ENCODE data around the gene CLDND1. TPM values are rescaled to one million over a fixed set of nuclear protein-coding genes. Genes with fewer than 3 reads are reported as not detected.

The CLDND1 gene
- total and polyA plus RNA-seq, 5 experiments from 2014 or later, result 41.9 to 176 (median 78.4) TPM

GRCh38 chr3:98548544-98548943 is 25.8 kb upstream of the CLDND1 start:
- H3K4me3 Mint-ChIP-seq, result no peak overlapping the region
- DNase-seq, result no peak
- no peaks in the 10 kb centered on the region for H3K36me3 Mint-ChIP-seq
- H3K9me3 Mint-ChIP-seq, result no peaks in the 10 kb centered on the region
- POLR2A ChIA-PET, result no interaction called here
- H3K27ac Mint-ChIP-seq, result no peak overlapping the region
- no peak for ATAC-seq
- H3K4me1 Mint-ChIP-seq, result peaks cover 0 to 26% (median 4%) of the 10 kb centered on the region in 4 donors
- H3K27me3 Mint-ChIP-seq, result no peaks in the 10 kb centered on the region

- H3K36me3 Mint-ChIP-seq, result no peaks in the 10 kb centered on the region
- H3K4me1 Mint-ChIP-seq, result peaks cover 0 to 9% (median 3%) of the 10 kb centered on the region in 4 donors
- H3K9me3 Mint-ChIP-seq, result no peaks in the 10 kb centered on the region
- no peak for ATAC-seq
- H3K4me3 Mint-ChIP-seq, result peak overlapping the region in 1 of 10 donors; percentile 36
- POLR2A ChIA-PET, result interaction anchor here (0.5 to 1.5 kb wide), 2 partner anchors 18 to 38 kb away, joined by 3 to 10 read pairs; no protein-coding TSS in a partner anchor
- no peak overlapping the region for H3K27ac Mint-ChIP-seq
- no peaks in the 10 kb centered on the region for H3K27me3 Mint-ChIP-seq
- no peak for DNase-seq
Observed at GRCh38 chr3:98545940-98546339, 23.2 kb upstream of the CLDND1 start.

- peaks cover 0 to 20% (median 3%) of the 10 kb centered on the region in 4 donors for H3K4me1 Mint-ChIP-seq
- H3K27ac Mint-ChIP-seq, result no peak overlapping the region
- DNase-seq (no peak), ATAC-seq (no peak)
- no peaks in the 10 kb centered on the region for H3K36me3 Mint-ChIP-seq
- no peaks in the 10 kb centered on the region for H3K27me3 Mint-ChIP-seq
- H3K4me3 Mint-ChIP-seq, result no peak overlapping the region
- POLR2A ChIA-PET, result no interaction called here
- H3K9me3 Mint-ChIP-seq, result peaks cover 0 to 2% (median 0%) of the 10 kb centered on the region in 9 donors
Observed at GRCh38 chr3:98542623-98543022, 19.9 kb upstream of the CLDND1 start.

- H3K4me3 Mint-ChIP-seq, result no peak overlapping the region
- H3K27ac Mint-ChIP-seq, result peak overlapping the region in 1 of 10 donors; percentile 4
- ATAC-seq (no peak), DNase-seq (no peak)
- peaks cover 0 to 20% (median 3%) of the 10 kb centered on the region in 4 donors for H3K4me1 Mint-ChIP-seq
- H3K27me3 Mint-ChIP-seq, result no peaks in the 10 kb centered on the region
- H3K9me3 Mint-ChIP-seq, result peaks cover 0 to 2% (median 0%) of the 10 kb centered on the region in 9 donors
- POLR2A ChIA-PET, result interaction anchor here (0.5 kb wide), 1 partner anchor 22 kb away, joined by 3 read pairs; no protein-coding TSS in a partner anchor
- no peaks in the 10 kb centered on the region for H3K36me3 Mint-ChIP-seq
Observed at GRCh38 chr3:98541695-98542094, 19.0 kb upstream of the CLDND1 start.

GRCh38 chr3:98540346-98540745 is 17.6 kb upstream of the CLDND1 start:
- Mint-ChIP-seq H3K4me1 (peaks cover 0 to 15% (median 0%) of the 10 kb centered on the region in 4 donors), H3K27ac (peak overlapping the region in 1 of 10 donors; percentile 30), H3K36me3 (no peaks in the 10 kb centered on the region), H3K4me3 (no peak overlapping the region), H3K27me3 (no peaks in the 10 kb centered on the region), H3K9me3 (peaks cover 0 to 2% (median 0%) of the 10 kb centered on the region in 9 donors)
- DNase-seq (no peak), ATAC-seq (no peak)
- POLR2A ChIA-PET, result no interaction called here

GRCh38 chr3:98536456-98537017 is 13.8 kb upstream of the CLDND1 start:
- no peak for DNase-seq
- POLR2A ChIA-PET, result interaction anchor here (0.7 kb wide), 1 partner anchor 29 kb away, joined by 3 read pairs; no protein-coding TSS in a partner anchor

GRCh38 chr3:98534734-98535133 is 12.0 kb upstream of the CLDND1 start:
- H3K4me1 Mint-ChIP-seq, result peaks cover 0 to 4% (median 0%) of the 10 kb centered on the region in 4 donors
- ATAC-seq (no peak), DNase-seq (no peak)
- H3K9me3 Mint-ChIP-seq, result no peaks in the 10 kb centered on the region
- H3K27me3 Mint-ChIP-seq, result no peaks in the 10 kb centered on the region
- no peaks in the 10 kb centered on the region for H3K36me3 Mint-ChIP-seq
- H3K27ac Mint-ChIP-seq, result no peak overlapping the region
- POLR2A ChIA-PET, result no interaction called here
- H3K4me3 Mint-ChIP-seq, result no peak overlapping the region

More at GRCh38 chr3:98536456-98537017, 13.8 kb upstream of the CLDND1 start:
- no peak for ATAC-seq
- Mint-ChIP-seq H3K36me3 (no peaks in the 10 kb centered on the region), H3K4me1 (peaks cover 0 to 13% (median 0%) of the 10 kb centered on the region in 4 donors), H3K4me3 (peak overlapping the region in 2 of 10 donors; percentile 4 to 5), H3K27ac (no peak overlapping the region), H3K9me3 (peaks cover 0 to 2% (median 0%) of the 10 kb centered on the region in 9 donors), H3K27me3 (no peaks in the 10 kb centered on the region)

GRCh38 chr3:98534168-98534567 is 11.5 kb upstream of the CLDND1 start:
- DNase-seq, result no peak
- Mint-ChIP-seq H3K9me3 (no peaks in the 10 kb centered on the region), H3K4me3 (no peak overlapping the region), H3K36me3 (no peaks in the 10 kb centered on the region), H3K27ac (no peak overlapping the region), H3K27me3 (no peaks in the 10 kb centered on the region), H3K4me1 (peaks cover 0 to 4% (median 0%) of the 10 kb centered on the region in 4 donors)
- POLR2A ChIA-PET, result no interaction called here
- no peak for ATAC-seq

- DNase-seq (no peak), ATAC-seq (no peak)
- H3K27me3 Mint-ChIP-seq, result no peaks in the 10 kb centered on the region
- no peaks in the 10 kb centered on the region for H3K4me1 Mint-ChIP-seq
- no peaks in the 10 kb centered on the region for H3K36me3 Mint-ChIP-seq
- peak overlapping the region in 3 of 10 donors; percentile 8 to 49 (median 29) for H3K27ac Mint-ChIP-seq
- POLR2A ChIA-PET, result interaction anchor here (2.3 kb wide), 1 partner anchor 10 kb away, joined by 5 read pairs; the partner anchor contains the start of gene CLDND1
- no peaks in the 10 kb centered on the region for H3K9me3 Mint-ChIP-seq
- H3K4me3 Mint-ChIP-seq, result peak overlapping the region in 4 of 10 donors; percentile 2 to 47 (median 10)
Observed at GRCh38 chr3:98532709-98533571, 10.2 kb upstream of the CLDND1 start.

GRCh38 chr3:98532275-98532637 is 9.6 kb upstream of the CLDND1 start:
- H3K36me3 Mint-ChIP-seq, result no peaks in the 10 kb centered on the region
- POLR2A ChIA-PET, result interaction anchor here (2.3 kb wide), 1 partner anchor 9 kb away, joined by 5 read pairs; the partner anchor contains the start of gene CLDND1
- H3K27ac Mint-ChIP-seq, result peak overlapping the region in 1 of 10 donors; percentile 53
- peak overlapping the region in 4 of 10 donors; percentile 15 to 34 (median 23) for H3K4me3 Mint-ChIP-seq
- H3K4me1 Mint-ChIP-seq, result no peaks in the 10 kb centered on the region
- H3K27me3 Mint-ChIP-seq, result no peaks in the 10 kb centered on the region
- DNase-seq, result no peak
- H3K9me3 Mint-ChIP-seq, result no peaks in the 10 kb centered on the region
- ATAC-seq, result no peak

- Mint-ChIP-seq H3K4me3 (peak within 1 kb of the TSS in 6 of 10 donors; percentile 2 to 47 (median 15)), H3K27me3 (no peaks in the 10 kb centered on the region), H3K4me1 (no peaks in the 10 kb centered on the region), H3K36me3 (no peaks in the 10 kb centered on the region), H3K9me3 (no peaks in the 10 kb centered on the region), H3K27ac (peak within 1 kb of the TSS in 4 of 10 donors; percentile 8 to 53 (median 39))
- POLR2A ChIA-PET, result interaction anchor here (0.6 to 2.3 kb wide), 2 partner anchors 9 to 33 kb away, joined by 3 to 5 read pairs; partner anchors contain the start of gene CLDND1
- ATAC-seq (no peak), DNase-seq (no peak)
Observed at GRCh38 chr3:98531622-98532274, 9.0 kb upstream of the CLDND1 start, which contains the start of gene GPR15. GPR15 (plus strand) TSS chr3:98531978; CDS start chr3:98532034, 56 bp downstream.

- no peak overlapping the region for H3K27ac Mint-ChIP-seq
- ATAC-seq (no peak), DNase-seq (no peak)
- no peaks in the 10 kb centered on the region for H3K36me3 Mint-ChIP-seq
- H3K4me1 Mint-ChIP-seq, result peaks cover 0 to 2% (median 0%) of the 10 kb centered on the region in 4 donors
- H3K27me3 Mint-ChIP-seq, result no peaks in the 10 kb centered on the region
- H3K4me3 Mint-ChIP-seq, result no peak overlapping the region
- POLR2A ChIA-PET, result interaction anchor here (0.5 kb wide), 1 partner anchor 9 kb away, joined by 8 read pairs; no protein-coding TSS in a partner anchor
- no peaks in the 10 kb centered on the region for H3K9me3 Mint-ChIP-seq
Observed at GRCh38 chr3:98530676-98531075, 8.0 kb upstream of the CLDND1 start.

Data from naive thymus-derived CD8-positive, alpha-beta T cell (primary cell).